ENCODE measurements around the gene LAMB1.
"Not testable (repeated sequence)": the region's sequence is repeated elsewhere in the genome, so short reads cannot be mapped to it uniquely, and the experiment has no call there.

The LAMB1 gene

DNA sequence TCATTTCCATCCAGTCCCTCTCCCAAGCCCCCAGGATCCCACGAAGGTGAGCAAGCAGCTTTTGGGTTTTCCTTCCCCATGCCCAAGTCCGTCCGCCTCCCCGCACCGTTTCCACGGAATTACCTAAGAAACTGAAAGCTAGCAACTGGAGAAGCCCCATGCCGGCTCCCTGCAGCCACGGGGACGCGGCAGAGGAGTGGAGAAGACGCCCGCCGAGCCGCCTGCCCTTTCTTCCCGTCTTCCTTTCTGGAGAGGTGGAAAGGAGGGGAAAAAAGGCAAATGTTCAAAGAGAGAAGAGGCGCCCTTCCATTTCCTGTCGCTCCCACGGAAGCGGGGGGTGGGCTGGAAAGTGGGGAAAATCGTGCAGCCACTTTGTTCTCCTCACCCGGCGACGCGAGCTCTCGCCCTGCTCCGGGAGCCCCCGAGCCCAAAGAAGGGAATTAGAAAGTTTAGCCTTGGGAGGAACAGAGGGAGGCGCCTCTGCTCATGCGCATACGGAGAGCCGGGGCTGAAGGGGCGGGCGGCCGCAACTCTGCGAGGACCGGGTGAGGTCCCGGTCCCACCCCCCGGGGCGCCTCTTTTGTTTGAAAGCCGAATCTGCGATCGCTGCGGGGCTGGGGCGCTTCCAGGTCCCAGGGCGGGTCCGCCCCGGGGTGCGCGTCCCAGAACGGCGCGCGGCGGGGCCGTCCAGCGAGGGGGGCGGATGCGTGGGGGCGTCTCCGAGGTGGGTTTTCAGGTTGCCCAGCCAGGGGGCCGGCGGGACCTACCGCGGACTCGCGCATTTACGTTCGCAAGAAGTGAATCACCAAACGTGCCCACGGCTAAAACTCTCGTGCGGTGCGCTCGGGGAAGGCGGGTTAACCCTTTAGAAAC is at the start of gene LAMB1:
TSS of gene LAMB1 (minus strand) at position 436 of the 873 bp plus-strand sequence. CDS start at position 160, 276 bp downstream.
- peak; percentile 85 for DNase-seq

DNA sequence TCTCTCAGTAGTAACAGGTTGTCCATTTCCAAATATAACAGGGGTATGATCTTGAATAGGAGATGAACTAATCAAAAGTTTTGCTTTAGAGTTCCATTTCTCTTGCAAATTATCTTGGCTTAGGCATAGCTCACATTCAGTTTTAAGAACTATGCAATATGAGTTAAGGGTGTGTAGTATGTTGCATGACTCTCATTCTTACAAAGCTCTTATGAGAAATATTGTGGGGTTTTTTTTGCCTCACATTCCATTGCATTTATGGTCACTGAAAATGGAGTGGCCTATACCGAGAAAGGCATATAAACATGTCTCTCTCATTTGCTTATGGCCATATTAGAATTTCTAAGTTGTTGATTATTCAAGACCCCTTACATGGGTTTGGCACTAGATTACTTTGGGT is 48.5 kb upstream of the LAMB1 start:
- DNase-seq: no peak

DNA sequence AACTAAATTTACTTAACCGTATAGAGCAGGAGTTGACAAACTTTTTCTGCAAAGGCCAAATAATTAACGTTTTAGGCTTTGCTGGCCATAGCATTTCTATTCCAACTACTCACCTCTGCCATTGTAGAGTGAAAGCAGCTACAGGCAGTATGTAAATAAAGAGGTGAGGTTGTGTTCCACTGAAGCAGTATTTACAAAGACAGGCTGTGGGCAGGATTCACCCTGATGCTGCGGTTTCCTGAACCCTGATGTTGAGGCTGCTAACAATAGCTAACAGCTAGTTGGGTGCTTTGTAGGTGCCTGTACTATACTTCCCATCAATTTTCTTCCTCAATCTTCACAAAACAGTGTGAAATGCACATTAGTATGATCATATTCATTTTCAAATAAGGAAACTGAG is 47.0 kb upstream of the LAMB1 start:
- no peak for DNase-seq

DNA sequence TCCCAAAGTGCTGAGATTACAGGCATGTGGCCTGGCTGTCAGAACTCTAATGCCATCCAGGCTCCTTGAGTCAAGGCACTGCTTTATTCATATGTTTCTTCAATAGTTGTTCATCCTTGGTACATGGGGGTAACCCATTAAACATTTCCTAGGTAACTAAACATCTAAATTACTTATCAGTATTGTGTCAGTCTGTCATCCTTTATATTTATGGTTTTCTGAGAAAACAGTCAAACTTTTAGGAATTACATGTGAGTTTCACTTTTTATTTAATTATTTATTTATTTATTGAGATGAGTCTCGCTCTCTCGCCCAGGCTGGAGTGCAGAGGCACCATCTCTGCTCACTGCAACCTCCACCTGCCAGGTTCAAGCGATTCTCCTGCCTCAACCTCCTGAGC is 45.5 kb upstream of the LAMB1 start:
- no peak for DNase-seq

DNA sequence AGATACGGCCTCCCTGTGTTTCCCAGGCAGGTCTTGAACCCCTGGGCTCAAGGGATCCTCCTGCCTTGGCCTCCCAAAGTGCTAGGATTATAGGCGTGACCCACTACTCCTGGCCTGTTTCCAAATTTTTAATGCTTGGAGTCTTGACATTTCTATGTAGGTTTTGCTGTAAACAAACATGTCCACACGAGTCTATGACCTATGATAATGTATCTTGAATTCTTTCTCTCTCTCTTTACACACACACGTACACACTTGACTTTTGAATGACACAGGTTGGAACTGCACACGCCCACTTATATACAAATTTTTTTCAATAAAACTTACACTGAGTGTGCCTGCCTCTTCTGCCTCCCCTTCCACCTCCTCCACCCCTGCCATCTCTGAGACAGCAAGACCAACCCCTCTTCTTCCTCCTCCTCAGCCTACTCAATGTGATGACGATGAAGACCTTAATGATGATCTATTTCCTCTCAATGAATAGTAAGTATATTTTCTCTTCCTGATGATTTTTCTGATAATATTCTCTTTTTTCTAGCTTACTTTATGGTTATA is 44.1 kb upstream of the LAMB1 start:
- DNase-seq: no peak

DNA sequence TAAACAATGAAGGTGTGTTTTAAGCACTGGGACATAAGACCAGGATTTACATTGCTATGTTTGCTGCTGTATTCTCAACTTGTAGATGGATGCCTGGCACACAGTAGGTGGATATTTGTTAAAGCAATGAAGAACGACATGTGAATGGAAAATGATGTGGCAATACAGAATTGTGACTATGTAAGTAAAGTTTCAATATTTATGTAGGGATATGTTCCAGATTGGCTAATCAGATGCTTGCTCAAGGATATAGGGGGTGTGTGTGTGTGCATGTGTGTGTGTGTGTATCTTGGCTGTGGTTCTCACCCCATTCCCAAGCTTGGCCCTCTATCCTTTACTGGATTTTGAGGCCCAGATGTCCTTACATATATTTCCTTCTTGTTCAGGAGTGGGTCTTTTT is 42.7 kb upstream of the LAMB1 start:
- DNase-seq: no peak

DNA sequence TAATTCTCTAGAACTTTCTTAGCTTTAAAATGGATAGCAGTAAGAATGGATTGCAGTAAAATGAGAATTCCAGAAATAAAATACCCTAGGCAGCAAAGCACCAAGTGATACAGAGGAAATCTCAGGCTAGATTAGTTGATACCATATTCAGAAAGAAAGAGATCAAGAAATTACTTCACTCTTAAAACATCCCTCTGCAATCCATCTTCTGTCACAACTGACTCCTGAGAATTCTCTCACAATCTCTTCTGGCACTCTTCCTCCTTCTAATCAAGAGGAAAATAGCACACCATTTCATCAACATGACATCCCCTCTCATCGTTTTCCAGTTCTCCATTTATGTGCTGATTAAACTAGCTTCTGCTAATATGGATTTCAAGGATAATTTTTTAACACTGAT is 42.2 kb upstream of the LAMB1 start:
- no peak for DNase-seq

DNA sequence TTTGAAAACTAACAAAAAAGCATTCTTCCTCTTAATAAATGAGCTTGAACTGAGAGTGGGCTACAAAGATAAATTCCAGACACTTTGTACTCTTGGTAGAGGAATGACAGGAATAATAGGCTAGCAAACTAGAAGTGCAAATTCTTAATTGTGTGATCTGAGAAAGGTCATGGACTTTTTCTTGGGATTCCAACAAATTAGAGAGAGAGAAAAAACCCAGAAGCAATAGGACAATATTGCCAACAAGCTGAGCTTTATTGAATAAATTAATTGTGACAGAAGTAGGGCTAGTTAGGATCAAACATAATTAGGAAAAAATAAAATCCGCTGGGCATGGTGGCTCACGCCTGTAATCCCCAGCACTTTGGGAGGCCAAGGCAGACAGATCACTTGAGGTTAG is 41.4 kb upstream of the LAMB1 start:
- no peak for DNase-seq

DNA sequence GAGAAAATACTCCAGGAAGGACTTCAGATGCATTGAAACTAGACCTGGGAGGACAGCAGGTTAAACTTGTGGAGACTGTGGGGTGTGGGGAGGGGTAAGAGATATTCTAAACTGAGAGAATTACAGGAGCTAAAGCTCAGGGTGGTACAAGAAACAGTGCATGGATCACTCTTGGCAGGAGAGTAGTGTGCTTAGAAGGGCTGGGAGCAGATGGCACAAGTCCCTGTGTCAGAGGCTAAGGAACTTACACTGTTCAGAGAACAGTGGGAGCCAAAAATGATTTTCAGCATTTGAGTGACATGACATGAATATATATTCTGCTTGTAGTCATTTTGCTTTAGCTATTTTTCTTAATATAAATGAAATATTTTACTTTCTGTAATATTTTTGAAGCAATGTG is 36.0 kb upstream of the LAMB1 start:
- peak; percentile 47 for DNase-seq

DNA sequence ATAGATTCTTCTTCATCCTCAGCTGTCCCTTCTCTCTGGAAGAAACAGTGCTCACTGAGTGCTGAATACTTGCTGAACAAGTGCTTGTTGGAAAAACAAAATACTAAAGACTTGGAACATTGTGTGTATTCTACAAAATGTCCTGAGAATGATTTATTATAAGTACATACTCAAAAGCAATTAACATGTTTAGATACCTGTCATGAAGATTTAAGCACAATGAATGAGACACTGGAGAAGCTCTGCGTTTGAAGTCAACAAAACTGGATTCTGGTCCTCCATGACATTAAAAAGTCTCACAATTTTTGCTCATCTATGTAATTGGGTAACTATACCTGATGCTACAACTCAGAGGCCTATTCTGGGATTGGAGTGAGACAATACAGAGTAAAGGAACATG is 34.8 kb upstream of the LAMB1 start:
- no peak for DNase-seq

DNA sequence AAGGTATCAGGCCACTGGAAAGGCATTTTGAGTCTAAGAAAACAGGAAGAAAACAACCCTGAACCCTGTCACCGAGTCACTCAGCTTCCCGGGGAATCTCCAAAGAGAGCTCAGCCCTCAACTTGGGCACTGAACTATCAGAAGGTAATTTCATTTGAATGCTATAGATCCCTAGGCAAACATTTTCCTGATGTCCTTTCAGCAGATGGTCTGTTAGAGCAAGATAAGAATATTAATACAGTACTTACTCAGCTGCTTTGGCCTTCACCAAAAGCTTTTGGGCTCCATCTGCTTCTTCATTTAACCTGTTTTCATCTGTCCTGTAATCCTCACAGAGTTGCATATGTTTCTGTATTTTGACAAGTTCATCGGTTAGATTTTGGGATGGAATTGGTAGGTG is 34.2 kb upstream of the LAMB1 start:
- DNase-seq: no peak

DNA sequence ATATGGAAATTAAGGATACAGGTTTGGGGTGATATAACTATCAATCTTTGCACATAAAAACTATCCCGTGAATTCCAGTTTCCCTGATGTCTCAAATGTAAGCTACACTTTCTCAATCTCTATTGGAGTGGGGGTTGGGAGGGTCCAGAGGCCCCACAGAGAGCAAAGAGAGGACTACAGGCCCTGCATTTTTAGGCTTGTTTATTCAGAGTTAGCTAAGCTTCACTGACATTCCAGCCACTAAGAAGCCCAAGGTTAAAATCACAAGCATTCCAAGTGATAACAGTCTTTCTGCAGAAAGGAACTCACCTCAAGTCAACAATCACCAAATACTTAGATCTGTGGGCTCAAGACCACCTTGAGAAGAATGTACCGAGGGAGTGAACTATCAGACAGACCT is 31.6 kb upstream of the LAMB1 start:
- no peak for DNase-seq

DNA sequence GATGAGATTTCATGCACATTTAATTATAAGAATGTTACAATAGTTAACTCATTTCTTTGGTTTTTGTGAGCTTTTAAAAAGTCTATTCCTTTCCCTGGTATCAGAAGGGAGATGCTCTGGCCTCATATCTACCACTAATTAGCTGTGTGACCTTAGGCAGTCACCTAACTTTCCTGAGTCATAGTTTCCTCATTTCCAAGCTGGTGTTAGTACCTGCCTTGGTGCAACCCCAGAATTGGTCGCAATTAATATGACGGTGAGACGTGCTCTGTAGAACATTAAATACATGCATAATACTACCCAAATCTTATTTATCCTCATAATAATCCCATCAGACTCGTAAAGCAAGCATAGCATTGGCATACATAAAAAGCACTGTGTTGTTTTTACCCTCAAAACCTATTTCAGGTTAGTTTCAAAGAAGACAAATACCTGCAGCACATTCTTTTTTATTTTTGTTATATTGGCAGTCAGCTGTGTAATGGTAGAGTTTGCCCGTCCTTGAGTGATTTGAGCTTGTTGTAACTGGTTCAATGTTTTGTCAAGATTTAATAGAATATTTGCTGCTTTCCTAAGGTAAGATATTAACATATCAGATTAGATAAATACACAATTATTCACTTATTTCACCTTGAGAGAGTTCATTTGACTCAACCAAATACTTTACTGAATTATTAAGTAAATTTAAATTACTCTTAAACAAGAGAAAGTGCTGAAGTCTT is 31.0 kb upstream of the LAMB1 start:
- no peak for DNase-seq

DNA sequence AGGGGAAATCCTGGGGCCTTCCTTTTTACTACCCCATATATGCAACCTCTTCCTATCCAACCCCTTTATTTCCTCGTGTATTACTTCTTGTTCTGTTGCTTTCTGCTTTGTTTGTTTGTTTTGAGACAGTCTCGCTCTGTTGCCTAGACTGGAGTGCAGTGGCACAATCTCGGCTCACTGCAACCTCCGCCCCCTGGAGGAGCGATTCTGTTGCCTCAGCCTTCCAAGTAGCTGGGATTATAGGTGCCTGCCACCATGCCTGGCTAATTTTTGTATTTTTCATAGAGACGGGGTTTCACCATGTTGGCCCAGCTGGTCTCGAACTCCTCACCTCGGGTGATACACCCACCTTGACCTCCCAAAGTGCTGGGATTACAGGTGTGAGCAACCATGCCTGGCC is 30.3 kb upstream of the LAMB1 start:
- DNase-seq: not testable (repeated sequence)

DNA sequence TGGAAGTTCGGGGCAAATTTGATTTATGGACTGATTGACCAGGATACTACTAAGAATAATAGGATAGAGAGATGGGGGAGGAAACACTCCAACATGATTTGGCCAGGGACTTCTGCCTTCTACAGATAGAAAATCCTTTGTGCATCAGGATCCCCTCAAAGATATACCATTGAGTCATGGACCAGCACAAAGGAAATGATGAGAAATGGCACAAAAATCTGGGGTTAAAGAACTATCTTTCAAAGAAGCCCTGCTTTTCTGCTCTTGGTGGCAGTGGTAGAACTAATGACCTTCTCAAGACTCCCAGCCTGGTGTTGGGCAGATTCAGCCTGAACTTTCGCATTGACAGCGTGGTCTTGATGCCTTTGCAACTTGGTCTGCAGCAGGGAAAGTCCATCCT is 27.6 kb upstream of the LAMB1 start:
- DNase-seq: no peak

DNA sequence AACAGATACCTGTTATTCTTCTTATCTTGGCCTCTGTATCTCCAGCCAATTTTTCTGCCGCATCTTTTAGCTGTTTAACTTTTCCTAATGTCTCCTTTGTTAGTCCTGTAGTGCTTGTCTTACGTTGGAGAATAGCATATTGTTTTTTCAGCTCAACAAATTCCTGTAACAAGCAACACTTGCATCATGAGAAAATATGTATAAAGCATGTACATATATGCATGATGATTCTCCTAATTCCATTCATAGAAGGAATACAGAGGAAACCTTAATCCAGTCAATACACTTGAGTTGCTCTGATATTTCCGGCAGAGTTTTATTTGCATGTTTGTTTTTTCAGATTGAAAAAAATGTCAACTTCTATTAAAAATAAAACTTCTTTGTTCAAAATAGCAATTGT is 26.1 kb upstream of the LAMB1 start:
- DNase-seq: no peak

DNA sequence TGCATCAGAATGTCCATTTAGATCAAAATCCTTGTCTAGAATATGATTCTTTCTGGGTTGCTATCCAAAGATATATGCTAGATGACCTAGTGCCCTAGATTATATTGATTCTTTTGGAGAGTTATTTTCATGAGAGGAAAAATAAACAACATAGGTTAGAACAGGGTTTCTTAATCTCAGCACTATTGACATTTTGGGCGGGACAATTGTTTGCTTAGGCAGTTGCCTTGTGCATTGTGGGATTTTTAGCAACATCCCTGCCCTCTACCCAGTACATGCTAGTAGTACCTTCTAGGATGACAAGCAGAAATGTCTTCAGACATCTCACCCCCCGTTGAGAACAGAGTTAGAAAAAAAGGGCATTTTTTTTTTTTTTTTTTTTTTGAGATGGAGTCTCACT is 25.1 kb upstream of the LAMB1 start:
- DNase-seq: no peak

DNA sequence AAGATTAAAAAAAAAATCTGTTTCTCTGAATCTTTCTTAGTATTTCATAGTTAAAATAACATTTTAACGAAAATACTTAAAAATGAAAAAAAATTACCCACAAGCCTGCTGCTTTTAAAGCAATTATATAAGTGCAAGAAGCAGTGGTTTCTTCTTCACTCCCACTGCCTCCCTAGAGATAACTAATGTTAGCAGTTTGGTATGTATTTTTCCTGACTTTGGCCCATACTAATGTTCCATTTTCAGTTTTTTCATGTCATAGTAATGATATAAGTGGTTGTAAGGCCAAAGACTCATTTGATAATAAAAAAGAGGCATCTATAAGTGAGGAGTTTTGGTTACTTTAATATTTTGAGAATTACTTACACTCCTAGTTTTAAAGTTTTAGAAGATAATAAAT is 24.3 kb upstream of the LAMB1 start:
- DNase-seq: no peak

DNA sequence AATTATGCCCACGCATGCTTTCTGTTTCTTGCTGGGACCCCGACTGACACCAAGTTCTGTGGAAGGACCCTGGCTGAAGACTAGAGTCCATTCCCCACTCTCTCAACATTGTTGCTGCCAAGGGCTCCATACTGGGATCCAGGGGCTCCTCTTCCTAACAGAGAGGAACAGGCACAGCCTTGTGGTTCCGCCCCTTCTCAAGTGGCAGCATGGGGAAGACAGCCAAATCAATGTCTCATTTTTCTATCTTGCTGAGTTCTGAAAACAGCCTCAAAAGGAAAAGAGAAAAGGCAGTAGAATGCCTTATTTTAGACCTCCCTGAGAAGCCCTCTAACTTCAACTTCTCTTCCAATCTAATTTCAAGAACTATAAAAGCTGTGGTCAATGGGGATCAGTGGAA is 23.7 kb upstream of the LAMB1 start:
- DNase-seq: no peak

DNA sequence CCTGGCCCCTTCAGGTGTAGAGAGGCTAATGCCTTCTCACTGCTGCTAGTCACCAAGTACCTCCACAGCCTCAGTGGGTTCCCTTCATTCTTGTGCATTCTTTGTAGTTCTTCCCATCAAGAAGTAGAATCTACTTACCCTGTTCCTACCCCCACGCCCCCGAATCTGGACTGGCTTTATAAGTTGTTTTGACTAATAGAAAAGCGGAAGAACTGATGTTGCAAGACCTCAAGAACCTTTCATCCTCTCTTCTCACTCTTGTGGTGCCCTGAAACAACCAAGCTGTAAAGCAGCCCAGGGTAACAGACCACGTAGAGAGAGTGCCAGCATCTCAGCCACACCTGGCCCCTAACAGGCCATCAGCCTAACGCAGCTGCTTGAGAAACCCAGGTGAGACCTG is 23.2 kb upstream of the LAMB1 start:
- DNase-seq: no peak

DNA sequence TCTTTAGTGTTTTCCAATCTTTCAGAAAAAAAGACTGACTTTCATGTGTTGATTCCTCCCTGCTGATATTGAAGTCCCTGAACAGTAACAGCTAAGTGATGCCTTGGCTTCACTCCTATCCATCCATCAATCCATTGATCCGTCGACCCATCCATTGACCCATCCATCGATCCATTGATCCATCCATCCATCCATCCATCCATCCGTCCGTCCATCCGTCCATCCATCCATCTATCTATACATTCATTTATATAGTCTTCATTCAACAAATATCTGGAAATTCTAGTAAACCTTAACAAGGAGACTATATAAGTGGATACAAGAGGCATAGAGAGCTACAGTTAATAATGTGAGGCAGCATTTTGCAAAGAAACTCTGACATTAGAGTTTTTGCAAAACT is 21.6 kb upstream of the LAMB1 start:
- DNase-seq: no peak

DNA sequence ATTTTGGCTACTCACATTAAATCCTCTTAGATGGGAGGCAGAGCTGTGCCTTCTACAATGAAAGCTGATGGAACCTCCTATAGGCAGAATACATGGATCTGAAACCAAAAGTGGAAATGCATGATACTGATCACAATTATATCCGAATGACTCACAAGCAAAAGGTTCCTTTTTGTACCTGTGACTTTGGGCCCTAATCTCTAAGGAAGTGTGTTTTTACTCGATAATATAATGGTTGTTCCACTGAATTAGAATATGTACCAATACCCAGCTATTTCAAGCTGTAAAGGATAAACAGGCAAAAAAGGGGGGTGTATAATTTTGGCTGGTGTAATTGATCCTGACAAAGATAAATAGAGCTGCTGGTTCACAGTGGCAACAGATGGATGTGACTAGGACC is 17.6 kb upstream of the LAMB1 start:
- no peak for DNase-seq

DNA sequence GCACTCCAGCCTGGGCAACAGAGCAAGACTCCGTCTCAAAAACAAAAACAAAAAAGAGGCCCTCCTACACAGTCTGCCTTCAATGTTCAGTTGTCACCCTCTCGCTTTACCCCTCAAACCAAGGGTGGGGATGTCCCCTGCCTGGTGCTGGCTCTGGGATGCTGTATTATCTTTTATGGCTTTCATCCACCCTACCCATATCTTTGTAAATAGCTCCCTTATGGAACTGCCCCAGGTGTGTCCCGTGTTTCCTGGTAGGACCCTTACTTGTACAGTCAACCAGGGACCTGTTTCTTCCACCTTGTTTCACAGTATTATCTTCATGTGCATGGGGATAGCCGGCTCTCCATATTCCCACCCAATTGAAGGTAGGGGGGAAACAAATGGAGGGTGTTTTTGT is 15.7 kb upstream of the LAMB1 start:
- no peak for DNase-seq

DNA sequence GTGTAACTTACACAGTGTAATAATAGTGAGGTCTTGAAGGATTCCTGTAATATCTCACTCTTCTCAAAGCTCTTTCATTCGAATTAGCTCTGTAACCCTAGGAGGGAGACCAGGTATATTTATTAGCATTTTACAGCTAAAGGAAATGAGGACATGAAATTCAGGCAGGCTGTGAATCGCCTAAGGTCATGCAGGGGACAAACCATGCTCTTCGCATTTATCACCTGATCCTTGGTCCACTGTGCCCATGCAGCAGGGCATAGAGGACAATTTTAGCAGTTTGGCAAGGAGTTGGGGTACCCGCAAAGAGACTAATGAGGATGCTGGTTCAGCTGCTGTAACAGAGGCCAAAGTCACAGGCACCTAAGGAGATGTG is 14.8 kb upstream of the LAMB1 start:
- no peak for DNase-seq

Data from NCI-H1694 (cell line).